GM21360 (cell line): ENCODE measurements around the gene ARHGAP22.

ENCODE experiments used
- ATAC-seq: cut with Tn5 transposase; IDR thresholded peaks from one replicate; pipeline ENCODE4 v1.9.1; 2021; ENCODE audit warnings: mild to moderate bottlenecking, moderate library complexity; ENCODE audit not compliant: unreplicated experiment

The ARHGAP22 gene

GRCh38 chr10:48400129-48400849, 204.6 kb downstream of the ARHGAP22 start:
- no peak for ATAC-seq

- ATAC-seq = no peak
These were observed 205.3 kb downstream of the ARHGAP22 start for GRCh38 chr10:48399551-48399950.

GRCh38 chr10:48399056-48399541, 205.8 kb downstream of the ARHGAP22 start:
- ATAC-seq = no peak

GRCh38 chr10:48398261-48398660, 206.6 kb downstream of the ARHGAP22 start:
- ATAC-seq = no peak
